HepG2 (cell line): Measurements from ENCODE around the gene SPIN1. TPM values are rescaled to one million over a fixed set of nuclear protein-coding genes. Genes with fewer than 3 reads are reported as not detected.

Experiments used
- ATAC-seq: fragments of 200-7000 bp; cut with Tn5 transposase; 3 replicates; pipeline ENCODE4 v1.9.1; 2020; ENCODE audit warnings: mild to moderate bottlenecking, moderate library complexity
- BruUV-seq: library from RNA; stranded (reverse); fragments of 400-500 nt; replicated peaks from 2 replicates; lab custom pipeline; 2021; lab: Mats Ljungman, UMichigan
- CTCF ChIA-PET: fragments of 300-600 bp; formaldehyde crosslinking; extraction: SDS; loops from one replicate; lab custom pipeline; 2021; ENCODE audit warnings: low total read pairs, inconsistent platforms, low intra/inter-chr PET ratio; lab: Yijun Ruan, JAX
- POLR2A ChIA-PET: fragments of 350-600 bp; sonication (Branson Sonifier 250); formaldehyde crosslinking; loops from one replicate; lab custom pipeline; 2020; ENCODE audit warnings: antibody characterized with exemption, inconsistent platforms; lab: Yijun Ruan, JAX
- DNase-seq: peaks from one replicate; pipeline ENCODE4 v3.0.0-alpha.2; 2015; ENCODE audit warnings: low spot score
- FAIRE-seq: peaks from 3 replicates; lab custom pipeline; 2011; peaks lifted over from hg19 to GRCh38; lab: Jason Lieb, UNC
- H2AFZ ChIP-seq: one replicate; pipeline ENCODE4 v1.6.1; 2011; ENCODE audit warnings: low read length, inconsistent platforms
- H3K27ac ChIP-seq: fragments of 300-600 bp; 3 replicates; pipeline ENCODE4 v1.8.0; 2011; ENCODE audit warnings: mixed run types, mild to moderate bottlenecking, mixed read lengths, low read length, inconsistent platforms; ENCODE audit not compliant: insufficient read depth; ENCODE audit errors: extremely low read length
- H3K27me3 ChIP-seq, 2 experiments: fragments of 200-600 bp in 1 of 2; 2 replicates in 1 of 2; 3 replicates in 1 of 2; pipeline versions ENCODE4 v1.6.0 to v1.8.0; 2011; ENCODE audit warnings: low read length in 2 of 2, mild to moderate bottlenecking in 2 of 2, moderate library complexity in 2 of 2, inconsistent platforms in 1 of 2; ENCODE audit not compliant: insufficient read depth in 2 of 2, control insufficient read depth in 1 of 2
- H3K36me3 ChIP-seq, 2 experiments: fragments of 200-600 bp in 1 of 2; replicated peaks in 1 of 2; 2 replicates in 1 of 2; 3 replicates in 1 of 2; pipeline versions ENCODE4 v1.5.1 to v1.8.0; 2011; ENCODE audit warnings: low read length in 2 of 2, inconsistent platforms in 1 of 2; ENCODE audit not compliant: insufficient read depth in 2 of 2, control insufficient read depth in 1 of 2
- H3K4me1 ChIP-seq: 2 replicates; pipeline ENCODE4 v1.5.1; 2012; ENCODE audit warnings: low read length, inconsistent platforms; ENCODE audit not compliant: insufficient read depth
- H3K4me2 ChIP-seq: 2 replicates; pipeline ENCODE4 v1.6.0; 2011; ENCODE audit warnings: low read depth, low read length, inconsistent platforms
- H3K4me3 ChIP-seq, 3 experiments: fragments of 200-600 bp in 1 of 3; sonication (generic), shearing (Covaris generic) in 1 of 3; replicated peaks in 1 of 3; 2 replicates each; pipeline ENCODE4 v1.5.1; 2011 to 2016; ENCODE audit warnings: low read length in 3 of 3, inconsistent platforms in 2 of 3, low read depth in 2 of 3, mild to moderate bottlenecking in 2 of 3, control low read depth in 1 of 3, mixed read lengths in 1 of 3; ENCODE audit not compliant: insufficient read depth in 1 of 3
- H3K79me2 ChIP-seq: one replicate; pipeline ENCODE4 v1.6.1; 2011; ENCODE audit warnings: low read length, inconsistent platforms; ENCODE audit not compliant: insufficient read depth
- H3K9ac ChIP-seq: 2 replicates; pipeline ENCODE4 v1.6.0; 2011; ENCODE audit warnings: mild to moderate bottlenecking, low read depth, low read length, inconsistent platforms; ENCODE audit not compliant: insufficient read depth
- H3K9me3 ChIP-seq: 2 replicates; pipeline ENCODE4 v1.5.1; 2012; ENCODE audit warnings: mild to moderate bottlenecking, low read length
- H4K20me1 ChIP-seq: 2 replicates; pipeline ENCODE4 v1.6.0; 2011; ENCODE audit warnings: inconsistent platforms, mild to moderate bottlenecking, low read length, moderate library complexity; ENCODE audit not compliant: insufficient read depth
- MAZ ChIP-seq, 2 experiments: sonication (generic) in 1 of 2; formaldehyde crosslinking in 1 of 2; IDR thresholded peaks; 2 replicates each; pipeline versions ENCODE4 v1.5.0 to v1.6.1; 2012 to 2020; ENCODE audit warnings: low read depth in 2 of 2, mild to moderate bottlenecking in 2 of 2, borderline replicate concordance in 1 of 2, improper control_type of control experiment in 1 of 2, low read length in 1 of 2, missing genetic modification reagents in 1 of 2, moderate library complexity in 1 of 2
- ZNF598 ChIP-seq: sonication (generic); formaldehyde crosslinking; IDR thresholded peaks from 2 replicates; pipeline ENCODE4 v1.5.1; 2020; ENCODE audit warnings: mild to moderate bottlenecking, missing genetic modification reagents, borderline replicate concordance
- WGBS: methylation state at CpG from one replicate; pipeline ENCODE4 v1.1.6; 2017; ENCODE audit warnings: low lambda C conversion rate; 5-methylcytosine and 5-hydroxymethylcytosine counted together
- in situ Hi-C: cut with HindIII; loops from 2 replicates; pipeline ENCODE4 v1.10.0; 2017; ENCODE audit warnings: low pct_unique_long_range_greater_than_20kb; ENCODE audit not compliant: extremely low pct_ligation_motif_present
- intact Hi-C: fragments of 100-400 bp; cut with micrococcal nuclease; formaldehyde crosslinking; loops from one replicate; pipeline ENCODE4 v1.10.0; 2022; ENCODE audit not compliant: unreplicated experiment
- polyA plus RNA-seq, 8 experiments: library from polyadenylated mRNA; depleted of rRNA in 3 of 8; stranded (reverse) in 7 of 8; unstranded in 1 of 8; fragments of >200 nt; fragmentation: Illumina TruSeq in 4 of 8; extraction: Trizol in 4 of 8; gene quantifications; 2 replicates each; pipeline versions ENCODE4 v1.2.1 to v1.2.3, GENCODE V29; 2011 to 2016; ENCODE audit warnings: low read depth in 4 of 8, missing spikeins in 1 of 8, mixed read lengths in 1 of 8; ENCODE audit not compliant: insufficient read depth in 1 of 8
- total RNA-seq, 5 experiments: library from RNA; depleted of rRNA; stranded (reverse); fragments of >200 nt; fragmentation: Illumina TruSeq; extraction: Trizol; gene quantifications; 2 replicates each; pipeline ENCODE4 v1.2.3, GENCODE V29; 2016; ENCODE audit warnings: low read depth in 1 of 5
- TF ChIP-seq, protein P1 (sequence below): IDR thresholded peaks from 2 replicates; pipeline ENCODE4 v1.4.0; 2020; ENCODE audit warnings: mild to moderate bottlenecking, missing genetic modification reagents
- TF ChIP-seq, protein P2 (sequence below), 2 experiments: sonication (generic) in 1 of 2; formaldehyde crosslinking in 1 of 2; IDR thresholded peaks; 2 replicates each; pipeline versions ENCODE4 v1.4.0 to v1.6.1; 2018 to 2020; ENCODE audit warnings: missing genetic modification reagents in 2 of 2, borderline replicate concordance in 1 of 2, low read depth in 1 of 2, mild to moderate bottlenecking in 1 of 2, missing biosample characterization in 1 of 2
- TF ChIP-seq, protein P3 (sequence below): sonication (generic); formaldehyde crosslinking; IDR thresholded peaks from 2 replicates; pipeline ENCODE4 v1.5.0; 2020; ENCODE audit warnings: mild to moderate bottlenecking, missing genetic modification reagents

The SPIN1 gene
- total and polyA plus RNA-seq, 2 of the 13 experiments (the other 11 are each of a cell fraction or from before 2014, with no cell fraction given) = 20.0 to 24.3 TPM

DNA sequence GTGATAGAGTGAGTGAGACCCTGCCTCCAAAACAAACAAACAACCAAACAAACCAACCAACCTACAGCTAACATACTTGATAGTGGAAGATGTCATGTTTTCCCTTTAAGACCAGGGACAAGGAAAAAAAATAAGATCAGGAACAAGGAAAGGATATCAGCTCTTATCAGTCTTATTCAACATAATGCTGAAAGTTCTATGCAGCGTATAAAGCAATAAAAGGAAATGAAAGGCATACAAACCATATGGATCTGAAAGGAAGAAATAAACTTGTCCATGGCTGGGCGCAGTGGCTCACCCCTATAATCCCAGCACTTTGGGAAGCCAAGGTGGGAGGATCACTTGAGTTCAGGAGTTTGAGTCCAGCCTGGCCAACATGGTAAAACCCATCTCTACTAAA lies 23.5 kb upstream of the SPIN1 start:
- Histone ChIP-seq H3K27me3 (no peaks in the 10 kb centered on the region), H3K4me3 (no peak overlapping the region), H3K4me1 (no peaks in the 10 kb centered on the region), H3K9me3 (peaks cover 6% of the 10 kb centered on the region; the same call in 1 of the 2 replicates), H3K9ac (no peak overlapping the region), H2AFZ (no peak overlapping the region), H3K79me2 (no peaks in the 10 kb centered on the region), H4K20me1 (no peaks in the 10 kb centered on the region), H3K36me3 (no peaks in the 10 kb centered on the region), H3K27ac (no peak overlapping the region), H3K4me2 (no peak overlapping the region)
- intact Hi-C loops = no loop called here
- ChIA-PET CTCF (no interaction called here), POLR2A (no interaction called here)
- FAIRE-seq (no peak), ATAC-seq (no peak), DNase-seq (no peak)
- WGBS = 42% methylated on average over 2 of the region's 2 CpGs
- in situ Hi-C loops = no loop called here
- TF ChIP-seq, protein P1, sequence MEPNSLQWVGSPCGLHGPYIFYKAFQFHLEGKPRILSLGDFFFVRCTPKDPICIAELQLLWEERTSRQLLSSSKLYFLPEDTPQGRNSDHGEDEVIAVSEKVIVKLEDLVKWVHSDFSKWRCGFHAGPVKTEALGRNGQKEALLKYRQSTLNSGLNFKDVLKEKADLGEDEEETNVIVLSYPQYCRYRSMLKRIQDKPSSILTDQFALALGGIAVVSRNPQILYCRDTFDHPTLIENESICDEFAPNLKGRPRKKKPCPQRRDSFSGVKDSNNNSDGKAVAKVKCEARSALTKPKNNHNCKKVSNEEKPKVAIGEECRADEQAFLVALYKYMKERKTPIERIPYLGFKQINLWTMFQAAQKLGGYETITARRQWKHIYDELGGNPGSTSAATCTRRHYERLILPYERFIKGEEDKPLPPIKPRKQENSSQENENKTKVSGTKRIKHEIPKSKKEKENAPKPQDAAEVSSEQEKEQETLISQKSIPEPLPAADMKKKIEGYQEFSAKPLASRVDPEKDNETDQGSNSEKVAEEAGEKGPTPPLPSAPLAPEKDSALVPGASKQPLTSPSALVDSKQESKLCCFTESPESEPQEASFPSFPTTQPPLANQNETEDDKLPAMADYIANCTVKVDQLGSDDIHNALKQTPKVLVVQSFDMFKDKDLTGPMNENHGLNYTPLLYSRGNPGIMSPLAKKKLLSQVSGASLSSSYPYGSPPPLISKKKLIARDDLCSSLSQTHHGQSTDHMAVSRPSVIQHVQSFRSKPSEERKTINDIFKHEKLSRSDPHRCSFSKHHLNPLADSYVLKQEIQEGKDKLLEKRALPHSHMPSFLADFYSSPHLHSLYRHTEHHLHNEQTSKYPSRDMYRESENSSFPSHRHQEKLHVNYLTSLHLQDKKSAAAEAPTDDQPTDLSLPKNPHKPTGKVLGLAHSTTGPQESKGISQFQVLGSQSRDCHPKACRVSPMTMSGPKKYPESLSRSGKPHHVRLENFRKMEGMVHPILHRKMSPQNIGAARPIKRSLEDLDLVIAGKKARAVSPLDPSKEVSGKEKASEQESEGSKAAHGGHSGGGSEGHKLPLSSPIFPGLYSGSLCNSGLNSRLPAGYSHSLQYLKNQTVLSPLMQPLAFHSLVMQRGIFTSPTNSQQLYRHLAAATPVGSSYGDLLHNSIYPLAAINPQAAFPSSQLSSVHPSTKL (CRISPR knock-in tag) = no peak
- TF ChIP-seq, protein P2, sequence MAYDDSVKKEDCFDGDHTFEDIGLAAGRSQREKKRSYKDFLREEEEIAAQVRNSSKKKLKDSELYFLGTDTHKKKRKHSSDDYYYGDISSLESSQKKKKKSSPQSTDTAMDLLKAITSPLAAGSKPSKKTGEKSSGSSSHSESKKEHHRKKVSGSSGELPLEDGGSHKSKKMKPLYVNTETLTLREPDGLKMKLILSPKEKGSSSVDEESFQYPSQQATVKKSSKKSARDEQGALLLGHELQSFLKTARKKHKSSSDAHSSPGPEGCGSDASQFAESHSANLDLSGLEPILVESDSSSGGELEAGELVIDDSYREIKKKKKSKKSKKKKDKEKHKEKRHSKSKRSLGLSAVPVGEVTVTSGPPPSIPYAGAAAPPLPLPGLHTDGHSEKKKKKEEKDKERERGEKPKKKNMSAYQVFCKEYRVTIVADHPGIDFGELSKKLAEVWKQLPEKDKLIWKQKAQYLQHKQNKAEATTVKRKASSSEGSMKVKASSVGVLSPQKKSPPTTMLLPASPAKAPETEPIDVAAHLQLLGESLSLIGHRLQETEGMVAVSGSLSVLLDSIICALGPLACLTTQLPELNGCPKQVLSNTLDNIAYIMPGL (CRISPR knock-in tag; IDR thresholded peaks at IDR 0.05; ENCODE audit: borderline replicate concordance in 1 of 2, low read depth in 1 of 2) = no peak
- TF ChIP-seq, protein P3, sequence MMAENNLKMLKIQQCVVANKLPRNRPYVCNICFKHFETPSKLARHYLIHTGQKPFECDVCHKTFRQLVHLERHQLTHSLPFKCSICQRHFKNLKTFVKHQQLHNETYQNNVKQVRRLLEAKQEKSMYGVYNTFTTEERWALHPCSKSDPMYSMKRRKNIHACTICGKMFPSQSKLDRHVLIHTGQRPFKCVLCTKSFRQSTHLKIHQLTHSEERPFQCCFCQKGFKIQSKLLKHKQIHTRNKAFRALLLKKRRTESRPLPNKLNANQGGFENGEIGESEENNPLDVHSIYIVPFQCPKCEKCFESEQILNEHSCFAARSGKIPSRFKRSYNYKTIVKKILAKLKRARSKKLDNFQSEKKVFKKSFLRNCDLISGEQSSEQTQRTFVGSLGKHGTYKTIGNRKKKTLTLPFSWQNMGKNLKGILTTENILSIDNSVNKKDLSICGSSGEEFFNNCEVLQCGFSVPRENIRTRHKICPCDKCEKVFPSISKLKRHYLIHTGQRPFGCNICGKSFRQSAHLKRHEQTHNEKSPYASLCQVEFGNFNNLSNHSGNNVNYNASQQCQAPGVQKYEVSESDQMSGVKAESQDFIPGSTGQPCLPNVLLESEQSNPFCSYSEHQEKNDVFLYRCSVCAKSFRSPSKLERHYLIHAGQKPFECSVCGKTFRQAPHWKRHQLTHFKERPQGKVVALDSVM (CRISPR knock-in tag) = no peak
- TF ChIP-seq ZNF598 (CRISPR knock-in tag) = no peak
- TF ChIP-seq MAZ (IDR thresholded peaks at IDR 0.05; ENCODE audit: borderline replicate concordance, low read depth, low read length) = no peak
- TF ChIP-seq MAZ (CRISPR knock-in tag; IDR thresholded peaks at IDR 0.05; ENCODE audit: low read depth) = no peak
- no TSS peak for BruUV-seq
